Measurements from ENCODE around the gene WNT3.
"Not testable (repeated sequence)": the region's sequence is repeated elsewhere in the genome, so short reads cannot be mapped to it uniquely, and the experiment has no call there.

Gene WNT3

GRCh38 chr17:46764000-46764708 lies 54.3 kb downstream of the WNT3 start:
- DNase-seq = no peak

DNA sequence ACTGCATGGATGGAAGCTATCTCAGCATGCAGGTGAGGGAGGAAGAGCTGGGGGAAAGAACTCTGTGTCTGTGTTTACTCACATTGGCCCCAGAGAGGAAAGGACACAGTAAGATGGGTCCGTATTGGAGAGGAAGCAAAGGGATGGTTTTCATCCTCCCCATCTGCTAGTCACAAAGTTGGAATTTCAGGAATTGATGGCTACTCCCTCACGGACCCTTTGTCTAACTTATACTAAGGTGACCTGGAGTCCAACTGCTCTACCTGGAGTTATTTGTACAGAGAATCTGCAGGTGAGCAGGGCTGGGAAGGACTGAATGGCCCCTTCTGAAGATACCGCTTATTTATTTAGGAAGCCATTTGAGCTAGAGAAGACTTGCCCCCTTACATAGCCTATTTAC lies 55.1 kb downstream of the WNT3 start:
- DNase-seq = no peak

- no peak for DNase-seq
Observed at GRCh38 chr17:46759141-46759540, 59.4 kb downstream of the WNT3 start.

- no peak for DNase-seq
Observed at GRCh38 chr17:46758614-46759013, 59.9 kb downstream of the WNT3 start.

DNA sequence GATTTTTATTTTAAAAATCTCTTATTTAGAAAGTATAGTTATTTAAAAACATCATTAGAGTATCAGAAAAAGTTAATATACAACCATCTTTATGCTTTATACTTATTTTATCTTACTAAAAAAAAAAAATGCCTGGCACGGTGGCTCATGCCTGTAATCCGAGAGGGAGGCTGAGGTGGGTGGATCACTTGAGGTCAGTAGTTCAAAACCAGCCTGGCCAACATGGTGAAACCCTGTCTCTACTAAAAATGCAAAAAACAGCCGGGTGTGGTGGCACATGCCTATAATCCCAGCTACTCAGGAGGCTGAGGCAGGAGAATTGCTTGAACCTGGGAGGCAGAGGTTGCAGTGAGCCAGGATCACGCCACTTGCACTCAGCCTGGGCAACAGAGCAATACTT lies 60.9 kb downstream of the WNT3 start:
- not testable (repeated sequence) for DNase-seq

GRCh38 chr17:46756861-46757260 lies 61.6 kb downstream of the WNT3 start:
- DNase-seq = no peak

- no peak for DNase-seq
Observed at GRCh38 chr17:46756081-46756735, 62.3 kb downstream of the WNT3 start.

- DNase-seq = no peak
Observed at GRCh38 chr17:46753776-46754175, 64.7 kb downstream of the WNT3 start.

DNA sequence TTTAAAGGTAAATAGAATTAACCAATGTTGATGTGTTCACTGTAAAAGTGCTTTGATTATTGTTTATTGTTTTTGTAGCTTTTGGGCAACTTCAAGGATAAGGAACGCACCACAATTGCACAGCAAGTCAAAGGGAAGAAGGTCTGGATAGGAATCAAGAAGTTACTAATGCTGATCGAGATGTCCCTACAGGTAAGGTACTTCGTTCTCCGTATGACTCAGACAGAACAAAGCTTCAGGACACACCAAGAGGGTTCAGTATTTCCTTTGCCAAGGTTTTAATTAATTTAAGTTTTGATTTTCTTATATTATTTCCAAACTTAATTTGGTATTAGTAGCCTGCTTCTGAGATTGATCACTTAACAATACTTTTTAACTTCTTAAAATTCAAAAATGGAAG lies 67.1 kb downstream of the WNT3 start:
- DNase-seq = no peak

- DNase-seq = no peak
Observed at GRCh38 chr17:46745376-46745775, 73.1 kb downstream of the WNT3 start.

DNA sequence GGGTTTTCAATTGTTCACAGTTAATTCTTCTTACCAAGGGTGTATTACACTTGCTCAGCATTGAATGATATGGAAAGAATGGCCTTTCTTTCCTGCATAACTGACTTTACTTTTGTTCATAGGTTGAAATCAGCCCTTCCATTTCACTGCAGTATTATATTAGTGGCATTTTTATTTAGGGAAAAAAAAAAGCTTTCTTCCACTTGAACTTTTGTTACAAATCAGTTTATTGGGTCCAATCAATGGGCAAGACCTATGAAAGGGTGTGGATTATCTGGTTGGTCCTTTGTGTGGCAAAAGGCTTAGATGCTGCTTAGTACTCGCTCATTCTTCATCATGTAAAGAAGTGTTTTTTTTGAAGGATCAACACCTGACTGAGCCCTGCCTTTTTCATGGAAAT lies 74.1 kb downstream of the WNT3 start:
- DNase-seq = no peak

GRCh38 chr17:46742565-46743270 lies 75.8 kb downstream of the WNT3 start:
- no peak for DNase-seq

GRCh38 chr17:46741122-46741730 lies 77.3 kb downstream of the WNT3 start:
- DNase-seq = no peak

DNA sequence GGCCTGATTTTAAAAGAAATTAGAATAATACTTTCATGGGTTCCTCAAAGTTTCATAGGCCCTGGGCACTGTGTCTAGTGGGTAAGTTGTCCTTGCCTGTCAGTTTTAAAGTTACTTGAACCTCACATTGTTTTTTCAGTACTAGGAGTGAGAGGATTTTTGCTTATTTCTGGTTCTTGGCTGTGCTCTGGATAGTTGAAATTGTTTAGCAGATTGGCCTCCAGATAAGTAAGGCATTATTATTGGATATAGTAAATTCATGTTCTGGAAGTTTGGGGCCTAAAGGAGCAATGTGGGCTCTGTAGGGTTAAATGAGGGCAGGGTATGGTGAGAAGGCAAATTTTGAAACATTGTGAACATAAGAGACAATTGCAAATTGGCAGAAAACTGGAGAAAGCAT lies 78.5 kb downstream of the WNT3 start:
- DNase-seq = no peak

- DNase-seq = no peak
Observed at GRCh38 chr17:46738544-46738943, 79.9 kb downstream of the WNT3 start.

DNA sequence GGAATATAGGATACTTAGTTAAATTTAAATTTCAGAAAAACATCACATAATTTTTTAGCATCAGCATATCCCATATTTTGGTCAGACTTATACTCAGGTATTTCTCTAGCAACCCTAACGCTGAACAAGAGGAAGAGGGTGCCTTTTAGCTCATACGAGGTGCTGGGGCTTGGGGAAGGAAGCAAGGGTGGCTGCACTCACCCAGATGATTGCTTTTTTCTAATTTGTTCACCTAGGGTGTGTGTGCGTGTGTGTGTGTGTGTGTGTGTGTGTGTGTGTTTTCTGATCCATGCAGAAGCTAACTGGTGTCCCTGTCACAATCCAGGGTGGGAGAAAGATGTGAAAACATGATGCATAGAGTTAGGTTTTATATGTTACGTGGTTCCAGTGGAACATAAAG lies 81.2 kb downstream of the WNT3 start:
- no peak for DNase-seq

- no peak for DNase-seq
Observed at GRCh38 chr17:46736100-46736499, 82.4 kb downstream of the WNT3 start.

DNA sequence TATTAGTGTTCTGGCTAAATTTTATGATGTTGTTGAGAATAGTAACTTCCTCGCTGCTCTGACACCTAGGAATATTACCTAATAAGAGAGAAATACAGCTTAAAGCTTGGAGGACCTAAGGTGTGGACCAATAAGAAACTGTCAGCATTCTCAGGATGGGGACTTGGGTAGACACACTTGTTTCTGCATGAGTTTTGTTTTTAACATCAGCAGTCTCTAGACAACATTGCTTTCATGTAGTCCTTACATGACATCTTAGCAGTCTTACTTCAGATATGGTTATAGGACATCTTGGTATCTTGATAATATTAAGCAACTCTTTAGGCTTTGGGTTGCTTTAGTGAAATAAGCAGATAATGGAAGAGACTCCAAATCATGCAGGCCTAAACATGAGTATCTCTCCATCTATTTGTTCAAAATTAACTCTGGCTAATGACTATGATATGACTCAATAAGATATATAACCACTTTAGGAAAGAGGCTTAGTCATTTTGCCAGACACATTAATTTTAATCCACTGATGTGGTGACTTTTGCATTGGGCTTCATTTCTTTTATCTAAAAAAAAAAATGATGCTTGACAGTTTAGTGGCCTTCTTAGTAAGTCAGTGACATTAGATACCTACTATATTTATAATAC lies 84.5 kb downstream of the WNT3 start:
- DNase-seq = no peak

DNA sequence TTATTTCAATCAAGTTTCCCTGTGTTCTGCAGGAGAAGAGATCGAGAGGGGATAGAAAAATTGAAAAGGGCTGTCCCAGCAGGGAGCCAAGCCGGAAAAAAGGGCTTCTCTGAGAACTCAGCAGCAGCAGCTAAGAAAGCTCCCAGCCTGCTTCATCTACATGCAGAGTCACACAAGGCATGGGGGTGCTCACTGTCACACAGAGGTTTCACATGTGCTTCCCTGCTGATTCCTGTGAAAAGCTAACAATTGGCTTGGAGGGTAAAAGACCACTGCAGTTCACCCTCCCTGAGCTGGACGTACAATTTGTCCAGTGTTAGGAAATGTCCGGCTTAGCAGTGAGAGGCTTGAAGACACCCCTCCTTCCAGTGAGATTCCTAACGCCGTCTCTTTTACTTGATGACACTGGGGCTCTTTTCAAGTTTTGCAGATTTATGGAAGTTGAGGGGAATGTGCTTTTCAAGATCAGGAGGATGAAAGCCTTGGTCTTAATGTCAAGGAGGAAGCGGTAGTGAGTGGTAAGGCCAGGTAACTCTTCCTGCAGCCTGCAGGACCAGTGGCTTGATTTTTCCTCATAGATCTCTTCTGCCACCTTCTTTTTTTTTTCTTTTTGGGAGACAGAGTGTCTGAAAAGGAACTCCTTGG lies 85.6 kb downstream of the WNT3 start:
- no peak for DNase-seq

DNA sequence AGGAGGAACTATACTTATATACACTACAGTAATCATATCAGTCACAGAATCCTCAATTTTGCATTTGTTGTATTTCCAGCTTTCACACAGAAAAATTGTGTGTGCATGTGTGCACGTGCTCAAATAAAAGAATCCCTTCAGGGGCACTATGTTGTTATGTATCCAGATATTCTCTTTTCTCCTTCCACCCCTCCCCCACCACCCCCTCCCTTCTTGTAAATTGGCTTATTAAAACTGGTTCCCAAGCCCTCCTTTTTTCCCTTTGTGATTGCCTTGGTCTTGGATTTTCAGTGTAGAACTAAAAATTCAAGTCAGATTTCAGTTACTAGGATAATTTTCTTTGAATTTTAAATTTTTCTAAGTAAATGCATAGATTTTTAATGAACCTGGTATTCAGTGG lies 86.3 kb downstream of the WNT3 start:
- DNase-seq = no peak

- no peak for DNase-seq
Observed at GRCh38 chr17:46730679-46731078, 87.8 kb downstream of the WNT3 start.

DNA sequence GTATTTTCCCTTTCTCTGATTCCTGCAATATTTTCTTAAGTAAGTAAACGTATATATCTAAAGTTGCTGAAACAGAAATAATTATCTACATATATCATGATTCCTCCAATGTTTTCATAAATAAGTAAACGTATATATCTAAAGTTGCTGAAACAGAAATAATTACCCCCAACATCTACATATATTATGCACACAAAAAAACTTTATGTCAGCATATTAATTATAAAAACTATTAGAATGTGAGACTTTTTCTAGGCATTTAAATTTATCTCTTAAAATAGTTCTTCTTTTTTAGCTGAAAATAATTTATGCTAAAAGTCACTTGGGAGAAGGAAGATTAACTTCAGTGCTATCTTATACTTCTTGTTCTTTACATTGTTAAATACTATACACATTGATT lies 88.5 kb downstream of the WNT3 start:
- no peak for DNase-seq
